WTC11 (cell line): ENCODE data around the gene TMEM260. TPM values are rescaled to one million over a fixed set of nuclear protein-coding genes. Genes with fewer than 3 reads are reported as not detected.

ENCODE experiments used
- ATAC-seq: fragments of 200-7000 bp; cut with Tn5 transposase; 2 replicates; pipeline ENCODE4 v1.10.0; 2021; ENCODE audit warnings: mild to moderate bottlenecking, moderate library complexity
- CTCF ChIA-PET: fragments of 300-600 bp; sonication (Branson Sonifier 250); formaldehyde crosslinking; loops from one replicate; lab custom pipeline; 2021; ENCODE audit warnings: antibody characterized with exemption; lab: Charles Lee
- POLR2A ChIA-PET: fragments of 350-600 bp; sonication (Branson Sonifier 250); formaldehyde crosslinking; loops from one replicate; lab custom pipeline; 2021; ENCODE audit warnings: antibody characterized with exemption; lab: Charles Lee
- DNase-seq: peaks from one replicate; pipeline ENCODE4 v3.0.0; 2021; ENCODE audit warnings: low spot score
- H3K27ac Mint-ChIP-seq: 2 replicates; pipeline ENCODE4 v1.8.0; 2021; ENCODE audit warnings: mixed read lengths
- H3K27me3 Mint-ChIP-seq: 2 replicates; pipeline ENCODE4 v1.8.0; 2021; ENCODE audit warnings: low read depth, mild to moderate bottlenecking, moderate library complexity, mixed read lengths
- H3K36me3 Mint-ChIP-seq: 2 replicates; pipeline ENCODE4 v1.8.0; 2021; ENCODE audit warnings: mixed read lengths
- H3K4me1 Mint-ChIP-seq: 2 replicates; pipeline ENCODE4 v1.8.0; 2022; ENCODE audit warnings: mixed read lengths
- H3K4me3 Mint-ChIP-seq: 2 replicates; pipeline ENCODE4 v1.8.0; 2021; ENCODE audit warnings: mild to moderate bottlenecking, moderate library complexity, mixed read lengths
- H3K9me3 Mint-ChIP-seq: 2 replicates; pipeline ENCODE4 v1.8.0; 2021; ENCODE audit warnings: mixed read lengths
- EMX1 ChIP-seq: fragments of 250-450 bp; sonication (Bioruptor Pico); IDR thresholded peaks from 2 replicates; pipeline ENCODE4 v1.8.0; 2021; ENCODE audit warnings: mild to moderate bottlenecking
- FOXP1 ChIP-seq: sonication (generic); formaldehyde crosslinking; IDR thresholded peaks from 2 replicates; pipeline ENCODE4 v1.8.0; 2022; ENCODE audit warnings: missing genetic modification reagents, mild to moderate bottlenecking, moderate library complexity, borderline replicate concordance
- GABPB1 ChIP-seq: sonication (generic); formaldehyde crosslinking; IDR thresholded peaks from 2 replicates; pipeline ENCODE4 v1.8.1; 2023; ENCODE audit warnings: mild to moderate bottlenecking, missing genetic modification reagents
- NFATC4 ChIP-seq: fragments of 250-450 bp; sonication (Bioruptor Pico); IDR thresholded peaks from 2 replicates; pipeline ENCODE4 v1.9.0; 2021; ENCODE audit warnings: mild to moderate bottlenecking
- NR2C2 ChIP-seq: sonication (generic); formaldehyde crosslinking; IDR thresholded peaks from 2 replicates; pipeline ENCODE4 v1.8.0; 2022; ENCODE audit warnings: mild to moderate bottlenecking, missing genetic modification reagents
- NR3C1 ChIP-seq: sonication (generic); formaldehyde crosslinking; conservative IDR thresholded peaks from 2 replicates; pipeline ENCODE4 v1.8.1; 2023; ENCODE audit warnings: low read depth, mild to moderate bottlenecking, missing genetic modification reagents
- PRRX2 ChIP-seq: fragments of 250-450 bp; sonication (Bioruptor Pico); IDR thresholded peaks from 2 replicates; pipeline ENCODE4 v1.8.0; 2021; ENCODE audit warnings: mild to moderate bottlenecking
- ZBTB21 ChIP-seq: sonication (generic); formaldehyde crosslinking; IDR thresholded peaks from 2 replicates; pipeline ENCODE4 v1.8.1; 2023; ENCODE audit warnings: mild to moderate bottlenecking, missing genetic modification reagents, borderline replicate concordance
- ZNF138 ChIP-seq: sonication (generic); formaldehyde crosslinking; conservative IDR thresholded peaks from 2 replicates; pipeline ENCODE4 v1.8.1; 2022; ENCODE audit warnings: mild to moderate bottlenecking, moderate library complexity, missing genetic modification reagents
- ZNF317 ChIP-seq: sonication (generic); formaldehyde crosslinking; IDR thresholded peaks from 2 replicates; pipeline ENCODE4 v1.8.1; 2023; ENCODE audit warnings: low read depth, mild to moderate bottlenecking, moderate library complexity, missing genetic modification reagents, borderline replicate concordance
- ZNF416 ChIP-seq: fragments of 250-450 bp; sonication (Bioruptor Pico); IDR thresholded peaks from 2 replicates; pipeline ENCODE4 v1.9.0; 2021; ENCODE audit warnings: mild to moderate bottlenecking, inconsistent platforms
- total RNA-seq: library from RNA; stranded (reverse); gene quantifications from 3 replicates; pipeline ENCODE4 v1.2.3, GENCODE V29; 2021
- TF ChIP-seq, protein P1 (sequence below): sonication (generic); formaldehyde crosslinking; IDR thresholded peaks from 2 replicates; pipeline ENCODE4 v1.8.0; 2023; ENCODE audit warnings: missing genetic modification reagents, mild to moderate bottlenecking, borderline replicate concordance
- TF ChIP-seq, protein P2 (sequence below): fragments of 200-600 bp; IDR thresholded peaks from 2 replicates; pipeline ENCODE4 v1.8.0; 2022; ENCODE audit warnings: antibody characterized with exemption
- TF ChIP-seq, protein P3 (sequence below): sonication (generic); formaldehyde crosslinking; conservative IDR thresholded peaks from 2 replicates; pipeline ENCODE4 v1.8.1; 2023; ENCODE audit warnings: mild to moderate bottlenecking, low read depth, missing genetic modification reagents, moderate library complexity
- TF ChIP-seq, protein P4 (sequence below): sonication (generic); formaldehyde crosslinking; IDR thresholded peaks from 2 replicates; pipeline ENCODE4 v1.8.0; 2022; ENCODE audit warnings: mild to moderate bottlenecking, missing genetic modification reagents
- TF ChIP-seq, protein P5 (sequence below): sonication (generic); formaldehyde crosslinking; IDR thresholded peaks from 2 replicates; pipeline ENCODE4 v1.8.1; 2023; ENCODE audit warnings: mild to moderate bottlenecking, missing genetic modification reagents
- TF ChIP-seq, protein P6 (sequence below): sonication (generic); formaldehyde crosslinking; IDR thresholded peaks from 2 replicates; pipeline ENCODE4 v1.8.1; 2022; ENCODE audit warnings: low read depth, missing genetic modification reagents, borderline replicate concordance
- TF ChIP-seq, protein P7 (sequence below): sonication (generic); formaldehyde crosslinking; IDR thresholded peaks from 2 replicates; pipeline ENCODE4 v1.8.1; 2022; ENCODE audit warnings: missing genetic modification reagents, borderline replicate concordance

Gene TMEM260
- total RNA-seq, 1 experiment from 2014 or later = 17.9 TPM

DNA sequence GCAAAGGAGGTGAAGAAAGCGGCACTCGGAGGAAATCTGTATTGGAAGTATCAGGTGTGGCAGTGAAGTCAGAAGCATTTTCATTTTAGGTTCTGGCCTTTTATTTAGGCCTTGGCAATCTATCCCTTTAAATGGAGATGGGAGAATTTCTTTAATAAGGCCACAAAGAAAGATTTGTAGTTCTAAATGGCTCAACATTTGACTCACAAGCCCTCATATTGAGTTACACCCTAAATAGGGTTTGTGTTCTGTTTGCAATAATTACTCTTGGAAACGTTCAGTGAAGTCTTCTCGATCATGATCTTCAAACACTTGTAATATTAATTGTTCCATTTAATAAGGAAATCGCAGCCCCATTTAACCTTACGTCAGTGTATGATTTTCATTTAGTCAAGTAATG is 25.3 kb upstream of the TMEM260 start (continued):
- TF ChIP-seq, protein P1, sequence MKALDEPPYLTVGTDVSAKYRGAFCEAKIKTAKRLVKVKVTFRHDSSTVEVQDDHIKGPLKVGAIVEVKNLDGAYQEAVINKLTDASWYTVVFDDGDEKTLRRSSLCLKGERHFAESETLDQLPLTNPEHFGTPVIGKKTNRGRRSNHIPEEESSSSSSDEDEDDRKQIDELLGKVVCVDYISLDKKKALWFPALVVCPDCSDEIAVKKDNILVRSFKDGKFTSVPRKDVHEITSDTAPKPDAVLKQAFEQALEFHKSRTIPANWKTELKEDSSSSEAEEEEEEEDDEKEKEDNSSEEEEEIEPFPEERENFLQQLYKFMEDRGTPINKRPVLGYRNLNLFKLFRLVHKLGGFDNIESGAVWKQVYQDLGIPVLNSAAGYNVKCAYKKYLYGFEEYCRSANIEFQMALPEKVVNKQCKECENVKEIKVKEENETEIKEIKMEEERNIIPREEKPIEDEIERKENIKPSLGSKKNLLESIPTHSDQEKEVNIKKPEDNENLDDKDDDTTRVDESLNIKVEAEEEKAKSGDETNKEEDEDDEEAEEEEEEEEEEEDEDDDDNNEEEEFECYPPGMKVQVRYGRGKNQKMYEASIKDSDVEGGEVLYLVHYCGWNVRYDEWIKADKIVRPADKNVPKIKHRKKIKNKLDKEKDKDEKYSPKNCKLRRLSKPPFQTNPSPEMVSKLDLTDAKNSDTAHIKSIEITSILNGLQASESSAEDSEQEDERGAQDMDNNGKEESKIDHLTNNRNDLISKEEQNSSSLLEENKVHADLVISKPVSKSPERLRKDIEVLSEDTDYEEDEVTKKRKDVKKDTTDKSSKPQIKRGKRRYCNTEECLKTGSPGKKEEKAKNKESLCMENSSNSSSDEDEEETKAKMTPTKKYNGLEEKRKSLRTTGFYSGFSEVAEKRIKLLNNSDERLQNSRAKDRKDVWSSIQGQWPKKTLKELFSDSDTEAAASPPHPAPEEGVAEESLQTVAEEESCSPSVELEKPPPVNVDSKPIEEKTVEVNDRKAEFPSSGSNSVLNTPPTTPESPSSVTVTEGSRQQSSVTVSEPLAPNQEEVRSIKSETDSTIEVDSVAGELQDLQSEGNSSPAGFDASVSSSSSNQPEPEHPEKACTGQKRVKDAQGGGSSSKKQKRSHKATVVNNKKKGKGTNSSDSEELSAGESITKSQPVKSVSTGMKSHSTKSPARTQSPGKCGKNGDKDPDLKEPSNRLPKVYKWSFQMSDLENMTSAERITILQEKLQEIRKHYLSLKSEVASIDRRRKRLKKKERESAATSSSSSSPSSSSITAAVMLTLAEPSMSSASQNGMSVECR (CRISPR knock-in tag) = no peak
- TF ChIP-seq ZBTB21 (no peak), PRRX2 (no peak), FOXP1 (CRISPR knock-in tag) (no peak)
- TF ChIP-seq, protein P2, sequence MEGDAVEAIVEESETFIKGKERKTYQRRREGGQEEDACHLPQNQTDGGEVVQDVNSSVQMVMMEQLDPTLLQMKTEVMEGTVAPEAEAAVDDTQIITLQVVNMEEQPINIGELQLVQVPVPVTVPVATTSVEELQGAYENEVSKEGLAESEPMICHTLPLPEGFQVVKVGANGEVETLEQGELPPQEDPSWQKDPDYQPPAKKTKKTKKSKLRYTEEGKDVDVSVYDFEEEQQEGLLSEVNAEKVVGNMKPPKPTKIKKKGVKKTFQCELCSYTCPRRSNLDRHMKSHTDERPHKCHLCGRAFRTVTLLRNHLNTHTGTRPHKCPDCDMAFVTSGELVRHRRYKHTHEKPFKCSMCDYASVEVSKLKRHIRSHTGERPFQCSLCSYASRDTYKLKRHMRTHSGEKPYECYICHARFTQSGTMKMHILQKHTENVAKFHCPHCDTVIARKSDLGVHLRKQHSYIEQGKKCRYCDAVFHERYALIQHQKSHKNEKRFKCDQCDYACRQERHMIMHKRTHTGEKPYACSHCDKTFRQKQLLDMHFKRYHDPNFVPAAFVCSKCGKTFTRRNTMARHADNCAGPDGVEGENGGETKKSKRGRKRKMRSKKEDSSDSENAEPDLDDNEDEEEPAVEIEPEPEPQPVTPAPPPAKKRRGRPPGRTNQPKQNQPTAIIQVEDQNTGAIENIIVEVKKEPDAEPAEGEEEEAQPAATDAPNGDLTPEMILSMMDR = no peak

DNA sequence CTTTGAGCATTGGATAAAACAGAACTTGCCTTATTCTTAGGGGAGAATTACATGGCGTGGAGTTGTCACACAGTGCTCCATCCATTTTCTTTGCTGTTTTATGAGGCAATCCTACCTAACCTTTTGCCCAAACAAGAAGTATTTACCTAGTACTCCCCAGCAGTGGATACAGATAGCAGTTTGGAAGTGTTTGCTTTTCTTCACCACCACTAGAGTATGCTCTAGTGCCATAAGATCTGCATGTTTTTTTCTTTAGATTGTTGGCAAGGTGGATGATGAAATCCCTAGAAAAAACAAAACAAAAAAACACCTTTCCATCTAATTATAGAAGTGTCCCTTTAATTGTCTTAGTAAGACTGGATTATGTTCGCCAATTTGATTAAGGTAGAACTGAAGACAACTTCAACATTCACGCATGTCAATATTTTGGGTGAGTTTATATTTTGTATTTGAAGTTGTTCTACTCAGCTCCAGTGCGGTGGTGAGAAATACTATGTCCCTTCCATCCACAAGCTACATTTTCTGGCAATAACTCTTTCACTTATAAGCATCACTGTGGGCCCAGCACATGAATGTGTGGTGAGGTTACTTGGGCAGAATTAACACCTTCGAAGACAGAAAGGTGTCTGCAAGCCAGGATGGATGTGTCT is 23.6 kb upstream of the TMEM260 start:
- ATAC-seq (peak; percentile 83), DNase-seq (no peak)
- Mint-ChIP-seq H3K4me1 (peaks cover 13% of the 10 kb centered on the region), H3K27me3 (no peaks in the 10 kb centered on the region), H3K36me3 (no peaks in the 10 kb centered on the region)
- TF ChIP-seq GABPB1 (CRISPR knock-in tag) = peak; percentile 94
- TF ChIP-seq, protein P3, sequence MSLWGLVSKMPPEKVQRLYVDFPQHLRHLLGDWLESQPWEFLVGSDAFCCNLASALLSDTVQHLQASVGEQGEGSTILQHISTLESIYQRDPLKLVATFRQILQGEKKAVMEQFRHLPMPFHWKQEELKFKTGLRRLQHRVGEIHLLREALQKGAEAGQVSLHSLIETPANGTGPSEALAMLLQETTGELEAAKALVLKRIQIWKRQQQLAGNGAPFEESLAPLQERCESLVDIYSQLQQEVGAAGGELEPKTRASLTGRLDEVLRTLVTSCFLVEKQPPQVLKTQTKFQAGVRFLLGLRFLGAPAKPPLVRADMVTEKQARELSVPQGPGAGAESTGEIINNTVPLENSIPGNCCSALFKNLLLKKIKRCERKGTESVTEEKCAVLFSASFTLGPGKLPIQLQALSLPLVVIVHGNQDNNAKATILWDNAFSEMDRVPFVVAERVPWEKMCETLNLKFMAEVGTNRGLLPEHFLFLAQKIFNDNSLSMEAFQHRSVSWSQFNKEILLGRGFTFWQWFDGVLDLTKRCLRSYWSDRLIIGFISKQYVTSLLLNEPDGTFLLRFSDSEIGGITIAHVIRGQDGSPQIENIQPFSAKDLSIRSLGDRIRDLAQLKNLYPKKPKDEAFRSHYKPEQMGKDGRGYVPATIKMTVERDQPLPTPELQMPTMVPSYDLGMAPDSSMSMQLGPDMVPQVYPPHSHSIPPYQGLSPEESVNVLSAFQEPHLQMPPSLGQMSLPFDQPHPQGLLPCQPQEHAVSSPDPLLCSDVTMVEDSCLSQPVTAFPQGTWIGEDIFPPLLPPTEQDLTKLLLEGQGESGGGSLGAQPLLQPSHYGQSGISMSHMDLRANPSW (CRISPR knock-in tag) = no peak
- TF ChIP-seq, protein P4, sequence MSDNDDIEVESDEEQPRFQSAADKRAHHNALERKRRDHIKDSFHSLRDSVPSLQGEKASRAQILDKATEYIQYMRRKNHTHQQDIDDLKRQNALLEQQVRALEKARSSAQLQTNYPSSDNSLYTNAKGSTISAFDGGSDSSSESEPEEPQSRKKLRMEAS (CRISPR knock-in tag) = 0 out of 2 replicates have a peak, but pooled peaks have one; percentile 27
- TF ChIP-seq, all 79 proteins: peak for 2
- Mint-ChIP-seq H3K9me3 (no peaks in the 10 kb centered on the region), H3K27ac (0 out of 2 replicates have a peak overlapping the region, but pooled peaks have one; percentile 42), H3K4me3 (no peak overlapping the region)
- POLR2A ChIA-PET = no interaction called here
- CTCF ChIA-PET = interaction anchor here (0.7 to 1.9 kb wide), 5 partner anchors 35 to 761 kb away, joined by 3 to 4 read pairs (median 3); no protein-coding TSS in a partner anchor

DNA sequence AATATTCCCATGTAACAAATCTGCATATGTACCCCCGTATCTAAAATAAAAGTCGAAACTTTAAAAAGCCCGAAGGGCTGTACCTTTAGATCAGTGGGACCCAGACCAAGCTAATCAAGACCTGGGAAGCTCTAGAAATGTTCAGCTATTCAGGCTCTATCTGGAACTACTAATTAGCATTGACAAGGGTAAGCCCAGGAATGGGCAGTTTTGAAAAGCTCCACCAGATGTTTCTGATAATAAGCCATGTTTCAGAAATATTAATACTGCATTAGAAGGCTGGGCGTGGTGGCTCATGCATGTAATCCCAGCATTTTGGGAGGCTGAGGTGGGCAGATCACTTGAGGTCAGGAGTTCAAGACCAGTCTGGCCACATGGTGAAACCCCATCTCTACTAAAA is 20.4 kb upstream of the TMEM260 start:
- DNase-seq (no peak), ATAC-seq (no peak)
- Mint-ChIP-seq H3K4me1 (peaks cover 7% of the 10 kb centered on the region; the same call in 1 of the 2 replicates), H3K9me3 (no peaks in the 10 kb centered on the region), H3K36me3 (no peaks in the 10 kb centered on the region), H3K4me3 (no peak overlapping the region), H3K27ac (no peak overlapping the region), H3K27me3 (no peaks in the 10 kb centered on the region; the same call in none of the 2 replicates)
- CTCF ChIA-PET = interaction anchor here (0.6 to 1.3 kb wide), 4 partner anchors 8 to 69 kb away, joined by 3 to 5 read pairs (median 4); no protein-coding TSS in a partner anchor
- POLR2A ChIA-PET = no interaction called here
- no peak for TF ChIP-seq NFATC4 (CRISPR knock-in tag)
- TF ChIP-seq ZNF416 (CRISPR knock-in tag) = no peak
- no peak for TF ChIP-seq FOXP1 (CRISPR knock-in tag)
- TF ChIP-seq EMX1 = no peak
- TF ChIP-seq PRRX2 = no peak
- no peak for TF ChIP-seq NR2C2 (CRISPR knock-in tag)
- TF ChIP-seq ZNF317 (CRISPR knock-in tag) = no peak
- TF ChIP-seq, protein P5, sequence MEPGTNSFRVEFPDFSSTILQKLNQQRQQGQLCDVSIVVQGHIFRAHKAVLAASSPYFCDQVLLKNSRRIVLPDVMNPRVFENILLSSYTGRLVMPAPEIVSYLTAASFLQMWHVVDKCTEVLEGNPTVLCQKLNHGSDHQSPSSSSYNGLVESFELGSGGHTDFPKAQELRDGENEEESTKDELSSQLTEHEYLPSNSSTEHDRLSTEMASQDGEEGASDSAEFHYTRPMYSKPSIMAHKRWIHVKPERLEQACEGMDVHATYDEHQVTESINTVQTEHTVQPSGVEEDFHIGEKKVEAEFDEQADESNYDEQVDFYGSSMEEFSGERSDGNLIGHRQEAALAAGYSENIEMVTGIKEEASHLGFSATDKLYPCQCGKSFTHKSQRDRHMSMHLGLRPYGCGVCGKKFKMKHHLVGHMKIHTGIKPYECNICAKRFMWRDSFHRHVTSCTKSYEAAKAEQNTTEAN (CRISPR knock-in tag) = no peak
- no peak for TF ChIP-seq ZNF138 (CRISPR knock-in tag)
- TF ChIP-seq, protein P6, sequence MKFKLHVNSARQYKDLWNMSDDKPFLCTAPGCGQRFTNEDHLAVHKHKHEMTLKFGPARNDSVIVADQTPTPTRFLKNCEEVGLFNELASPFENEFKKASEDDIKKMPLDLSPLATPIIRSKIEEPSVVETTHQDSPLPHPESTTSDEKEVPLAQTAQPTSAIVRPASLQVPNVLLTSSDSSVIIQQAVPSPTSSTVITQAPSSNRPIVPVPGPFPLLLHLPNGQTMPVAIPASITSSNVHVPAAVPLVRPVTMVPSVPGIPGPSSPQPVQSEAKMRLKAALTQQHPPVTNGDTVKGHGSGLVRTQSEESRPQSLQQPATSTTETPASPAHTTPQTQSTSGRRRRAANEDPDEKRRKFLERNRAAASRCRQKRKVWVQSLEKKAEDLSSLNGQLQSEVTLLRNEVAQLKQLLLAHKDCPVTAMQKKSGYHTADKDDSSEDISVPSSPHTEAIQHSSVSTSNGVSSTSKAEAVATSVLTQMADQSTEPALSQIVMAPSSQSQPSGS = no peak
- TF ChIP-seq NR3C1 (CRISPR knock-in tag) = no peak
- TF ChIP-seq, protein P7, sequence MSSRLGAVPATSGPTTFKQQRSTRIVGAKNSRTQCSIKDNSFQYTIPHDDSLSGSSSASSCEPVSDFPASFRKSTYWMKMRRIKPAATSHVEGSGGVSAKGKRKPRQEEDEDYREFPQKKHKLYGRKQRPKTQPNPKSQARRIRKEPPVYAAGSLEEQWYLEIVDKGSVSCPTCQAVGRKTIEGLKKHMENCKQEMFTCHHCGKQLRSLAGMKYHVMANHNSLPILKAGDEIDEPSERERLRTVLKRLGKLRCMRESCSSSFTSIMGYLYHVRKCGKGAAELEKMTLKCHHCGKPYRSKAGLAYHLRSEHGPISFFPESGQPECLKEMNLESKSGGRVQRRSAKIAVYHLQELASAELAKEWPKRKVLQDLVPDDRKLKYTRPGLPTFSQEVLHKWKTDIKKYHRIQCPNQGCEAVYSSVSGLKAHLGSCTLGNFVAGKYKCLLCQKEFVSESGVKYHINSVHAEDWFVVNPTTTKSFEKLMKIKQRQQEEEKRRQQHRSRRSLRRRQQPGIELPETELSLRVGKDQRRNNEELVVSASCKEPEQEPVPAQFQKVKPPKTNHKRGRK (CRISPR knock-in tag) = no peak
